Measurements from ENCODE around the gene SFT2D1.

GRCh38 chr6:166364456-166364855, 22.1 kb upstream of the SFT2D1 start:
- no peak for TF ChIP-seq GTF2F1 (IDR thresholded peaks at IDR 0.05; ENCODE audit: low read depth, low read length)
- no peak for TF ChIP-seq ZBTB34 (CRISPR knock-in tag; IDR thresholded peaks at IDR 0.05)
- TF ChIP-seq CTCF (IDR thresholded peaks at IDR 0.05 in 2 of 3, conservative IDR thresholded peaks at IDR 0.05 in 1 of 3; ENCODE audit: insufficient read depth in 2 of 3, low read depth in 1 of 3, low read length in 3 of 3): no peak
- no peak for TF ChIP-seq USF2 (CRISPR knock-in tag; IDR thresholded peaks at IDR 0.05)
- TF ChIP-seq SIN3A (IDR thresholded peaks at IDR 0.05; ENCODE audit: borderline replicate concordance in 2 of 2, control insufficient read depth in 1 of 2, low read depth in 2 of 2, low read length in 2 of 2): no peak
